Glutamatergic neuron (in vitro differentiated cells): Measurements from ENCODE around the gene SPINK5. TPM values are rescaled to one million over a fixed set of nuclear protein-coding genes. Genes with fewer than 3 reads are reported as not detected.

Experiments
- DNase-seq: peaks from one replicate; pipeline ENCODE4 v3.0.0; 2022
- H3K27ac Mint-ChIP-seq: one replicate; pipeline ENCODE4 v1.8.0; 2020; ENCODE audit warnings: mild to moderate bottlenecking, mixed read lengths, inconsistent platforms; ENCODE audit not compliant: unreplicated experiment
- H3K27me3 Mint-ChIP-seq: one replicate; pipeline ENCODE4 v1.8.0; 2020; ENCODE audit warnings: mild to moderate bottlenecking, moderate library complexity, mixed read lengths, inconsistent platforms; ENCODE audit not compliant: unreplicated experiment
- H3K36me3 Mint-ChIP-seq: one replicate; pipeline ENCODE4 v1.8.0; 2020; ENCODE audit warnings: mild to moderate bottlenecking, mixed read lengths, inconsistent platforms; ENCODE audit not compliant: unreplicated experiment
- H3K4me1 Mint-ChIP-seq: one replicate; pipeline ENCODE4 v1.8.0; 2020; ENCODE audit warnings: mild to moderate bottlenecking, low read depth, mixed read lengths, inconsistent platforms; ENCODE audit not compliant: unreplicated experiment
- H3K4me3 Mint-ChIP-seq: one replicate; pipeline ENCODE4 v1.8.0; 2020; ENCODE audit warnings: mild to moderate bottlenecking, mixed read lengths, inconsistent platforms; ENCODE audit not compliant: unreplicated experiment
- H3K9me3 Mint-ChIP-seq: one replicate; pipeline ENCODE4 v1.8.0; 2020; ENCODE audit warnings: mild to moderate bottlenecking, moderate library complexity, mixed read lengths, inconsistent platforms; ENCODE audit not compliant: unreplicated experiment
- CTCF ChIP-seq: fragments of 200-600 bp; sonication (generic); IDR thresholded peaks from one replicate; pipeline ENCODE4 v1.5.0; 2021; ENCODE audit not compliant: partially characterized antibody, unreplicated experiment
- total RNA-seq: library from RNA; stranded (reverse); fragmentation: NEBNext Ultra II Directional; extraction: Animal tissue kit (Norgen Biotek cat#: 25700); gene quantifications from one replicate; pipeline ENCODE4 v1.2.1, GENCODE V29; 2021; ENCODE audit not compliant: unreplicated experiment

Gene SPINK5
- total RNA-seq, 1 donor from 2014 or later: 7.5 TPM

- peaks cover 2% of the 10 kb centered on the region for H3K9me3 Mint-ChIP-seq
- no peak overlapping the region for H3K27ac Mint-ChIP-seq
- DNase-seq: no peak
- H3K4me1 Mint-ChIP-seq: no peaks in the 10 kb centered on the region
- peaks cover 10% of the 10 kb centered on the region for H3K36me3 Mint-ChIP-seq
- TF ChIP-seq CTCF: no peak
- H3K4me3 Mint-ChIP-seq: no peak overlapping the region
- no peaks in the 10 kb centered on the region for H3K27me3 Mint-ChIP-seq
These were observed 2.9 kb upstream of the SPINK5 start for GRCh38 chr5:148060881-148061280.

GRCh38 chr5:148070621-148071020 lies 6.8 kb downstream of the SPINK5 start:
- H3K4me1 Mint-ChIP-seq: no peaks in the 10 kb centered on the region
- no peak overlapping the region for H3K4me3 Mint-ChIP-seq
- DNase-seq: no peak
- no peak overlapping the region for H3K27ac Mint-ChIP-seq
- H3K9me3 Mint-ChIP-seq: no peaks in the 10 kb centered on the region
- H3K36me3 Mint-ChIP-seq: no peaks in the 10 kb centered on the region
- H3K27me3 Mint-ChIP-seq: no peaks in the 10 kb centered on the region
- no peak for TF ChIP-seq CTCF

- Mint-ChIP-seq H3K27ac (no peak overlapping the region), H3K9me3 (peaks cover 1% of the 10 kb centered on the region), H3K4me1 (no peaks in the 10 kb centered on the region), H3K27me3 (no peaks in the 10 kb centered on the region), H3K4me3 (no peak overlapping the region), H3K36me3 (peaks cover 9% of the 10 kb centered on the region)
- no peak for TF ChIP-seq CTCF
- no peak for DNase-seq
These were observed 8.4 kb downstream of the SPINK5 start for GRCh38 chr5:148072207-148072606.

- no peaks in the 10 kb centered on the region for H3K27me3 Mint-ChIP-seq
These were observed 11.7 kb downstream of the SPINK5 start for GRCh38 chr5:148075529-148075928.

GRCh38 chr5:148083203-148083602 lies 19.4 kb downstream of the SPINK5 start:
- peaks cover 21% of the 10 kb centered on the region for H3K4me1 Mint-ChIP-seq
- TF ChIP-seq CTCF: no peak
- H3K27me3 Mint-ChIP-seq: peaks cover 6% of the 10 kb centered on the region
- peaks cover 7% of the 10 kb centered on the region for H3K9me3 Mint-ChIP-seq
- H3K27ac Mint-ChIP-seq: no peak overlapping the region
- H3K4me3 Mint-ChIP-seq: no peak overlapping the region
- no peak for DNase-seq
- H3K36me3 Mint-ChIP-seq: peaks cover 4% of the 10 kb centered on the region

More at GRCh38 chr5:148075529-148075928, 11.7 kb downstream of the SPINK5 start:
- DNase-seq: no peak
- H3K36me3 Mint-ChIP-seq: peaks cover 9% of the 10 kb centered on the region
- TF ChIP-seq CTCF: no peak
- no peak overlapping the region for H3K4me3 Mint-ChIP-seq
- H3K27ac Mint-ChIP-seq: no peak overlapping the region
- H3K9me3 Mint-ChIP-seq: peaks cover 1% of the 10 kb centered on the region
- H3K4me1 Mint-ChIP-seq: no peaks in the 10 kb centered on the region
